HL-60 (cell line): Measurements from ENCODE around the gene MOB4.
"Not testable (repeated sequence)": the region's sequence is repeated elsewhere in the genome, so short reads cannot be mapped to it uniquely, and the experiment has no call there.

Experiments
- GABPA ChIP-seq: IDR thresholded peaks from 2 replicates; pipeline ENCODE4 v1.6.1; 2012; ENCODE audit warnings: low read depth
- POLR2AphosphoS5 ChIP-seq: IDR thresholded peaks from 2 replicates; pipeline ENCODE4 v1.6.1; 2012; ENCODE audit warnings: low read depth
- REST ChIP-seq: IDR thresholded peaks from 2 replicates; pipeline ENCODE4 v1.6.1; 2012; ENCODE audit warnings: low read depth; ENCODE audit not compliant: insufficient replicate concordance
- SPI1 ChIP-seq: IDR thresholded peaks from 2 replicates; pipeline ENCODE4 v1.6.1; 2012; ENCODE audit warnings: low read depth, mild to moderate bottlenecking, borderline replicate concordance
- TF ChIP-seq, protein P1 (sequence below): IDR thresholded peaks from one replicate; pipeline ENCODE4 v1.5.1; 2011; ENCODE audit warnings: low read length, control low read depth, inconsistent platforms; ENCODE audit not compliant: insufficient read depth

DNA sequence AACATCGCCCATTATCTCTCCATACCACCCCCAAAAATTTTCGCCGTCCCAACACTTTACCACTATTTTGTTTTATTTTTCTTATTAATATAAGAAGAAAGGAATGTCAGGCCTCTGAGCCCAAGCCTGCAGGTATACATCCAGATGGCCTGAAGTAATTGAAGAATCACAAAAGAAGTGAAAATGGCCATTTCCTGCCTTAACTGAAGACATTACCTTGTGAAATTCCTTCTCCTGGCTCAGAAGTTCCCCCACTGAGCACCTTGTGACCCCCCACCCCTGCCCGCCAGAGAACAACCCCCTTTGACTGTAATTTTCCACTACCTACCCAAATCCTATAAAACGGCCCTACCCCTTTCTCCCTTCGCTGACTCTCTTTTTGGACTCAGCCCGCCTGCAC is 71.4 kb downstream of the MOB4 start:
- TF ChIP-seq POLR2AphosphoS5, GABPA, REST, SPI1: not testable (repeated sequence)
- TF ChIP-seq, protein P1, sequence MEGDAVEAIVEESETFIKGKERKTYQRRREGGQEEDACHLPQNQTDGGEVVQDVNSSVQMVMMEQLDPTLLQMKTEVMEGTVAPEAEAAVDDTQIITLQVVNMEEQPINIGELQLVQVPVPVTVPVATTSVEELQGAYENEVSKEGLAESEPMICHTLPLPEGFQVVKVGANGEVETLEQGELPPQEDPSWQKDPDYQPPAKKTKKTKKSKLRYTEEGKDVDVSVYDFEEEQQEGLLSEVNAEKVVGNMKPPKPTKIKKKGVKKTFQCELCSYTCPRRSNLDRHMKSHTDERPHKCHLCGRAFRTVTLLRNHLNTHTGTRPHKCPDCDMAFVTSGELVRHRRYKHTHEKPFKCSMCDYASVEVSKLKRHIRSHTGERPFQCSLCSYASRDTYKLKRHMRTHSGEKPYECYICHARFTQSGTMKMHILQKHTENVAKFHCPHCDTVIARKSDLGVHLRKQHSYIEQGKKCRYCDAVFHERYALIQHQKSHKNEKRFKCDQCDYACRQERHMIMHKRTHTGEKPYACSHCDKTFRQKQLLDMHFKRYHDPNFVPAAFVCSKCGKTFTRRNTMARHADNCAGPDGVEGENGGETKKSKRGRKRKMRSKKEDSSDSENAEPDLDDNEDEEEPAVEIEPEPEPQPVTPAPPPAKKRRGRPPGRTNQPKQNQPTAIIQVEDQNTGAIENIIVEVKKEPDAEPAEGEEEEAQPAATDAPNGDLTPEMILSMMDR = not testable (repeated sequence)
